Measurements from ENCODE around the gene SLC6A11.

Gene SLC6A11

DNA sequence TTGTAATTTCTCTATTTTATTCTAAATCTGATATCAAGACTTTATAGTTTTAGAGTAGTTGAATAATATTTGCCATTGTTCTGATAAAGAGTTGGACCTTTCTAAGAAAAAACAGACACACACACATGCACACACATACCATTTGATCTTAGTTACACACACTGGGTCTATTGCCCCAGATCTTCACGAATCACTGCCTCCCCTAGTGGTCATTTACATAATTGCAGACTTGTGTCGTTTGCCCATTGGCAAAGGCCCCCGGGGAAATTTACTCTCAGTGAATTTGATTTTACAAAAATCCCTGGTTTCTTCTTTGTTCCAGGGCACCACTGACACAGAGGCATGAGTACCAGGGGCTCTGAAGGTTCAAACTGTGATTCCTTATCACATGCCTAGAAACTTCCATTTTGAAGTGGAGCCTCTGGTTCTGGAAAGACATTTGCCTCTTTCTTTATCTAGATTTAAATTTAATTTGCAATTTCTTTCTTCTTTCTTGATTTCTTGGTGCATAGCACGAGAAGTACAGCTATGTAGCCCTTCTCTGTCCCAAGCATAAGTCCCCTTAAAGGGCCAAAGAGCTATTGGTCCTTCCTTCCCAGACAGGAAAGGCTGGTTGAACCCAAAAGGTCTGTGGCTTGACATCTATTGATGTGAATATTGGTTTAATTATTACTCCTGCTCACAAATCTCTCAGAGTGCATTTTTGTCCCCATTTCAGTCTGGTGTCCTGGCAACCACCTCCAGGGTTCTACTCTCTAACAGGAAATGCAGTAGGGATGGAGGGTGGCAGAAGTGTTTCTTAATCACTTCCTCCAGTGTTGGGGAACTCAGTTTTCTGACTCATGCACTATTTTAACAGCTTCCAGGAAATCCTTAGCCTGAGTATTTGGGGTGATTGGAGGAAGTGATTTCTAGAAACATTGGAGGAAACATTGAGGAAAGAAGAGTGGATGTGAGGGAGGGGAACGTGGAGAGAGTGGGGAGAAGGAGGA is 32.4 kb upstream of the SLC6A11 start:
- Histone ChIP-seq H3K36me3 (ENCODE audit: insufficient read depth) (no peaks in the 10 kb centered on the region), H4K20me1 (ENCODE audit: insufficient read depth) (no peaks in the 10 kb centered on the region), H3K9ac (no peak overlapping the region), H3K4me1 (ENCODE audit: low read depth, poor library complexity, severe bottlenecking) (no peaks in the 10 kb centered on the region), H3K27ac (no peak overlapping the region), H3K4me2 (no peak overlapping the region), H3K79me2 (ENCODE audit: insufficient read depth, low read depth) (no peaks in the 10 kb centered on the region), H3K27me3 (ENCODE audit: insufficient read depth, low read depth) (no peaks in the 10 kb centered on the region), H2AFZ (ENCODE audit: low read depth) (no peak overlapping the region), H3K4me3 (IDR thresholded peaks at IDR 0.05; ENCODE audit: insufficient read depth, low read depth, low read length) (no peak overlapping the region)
- TF ChIP-seq, protein P1, sequence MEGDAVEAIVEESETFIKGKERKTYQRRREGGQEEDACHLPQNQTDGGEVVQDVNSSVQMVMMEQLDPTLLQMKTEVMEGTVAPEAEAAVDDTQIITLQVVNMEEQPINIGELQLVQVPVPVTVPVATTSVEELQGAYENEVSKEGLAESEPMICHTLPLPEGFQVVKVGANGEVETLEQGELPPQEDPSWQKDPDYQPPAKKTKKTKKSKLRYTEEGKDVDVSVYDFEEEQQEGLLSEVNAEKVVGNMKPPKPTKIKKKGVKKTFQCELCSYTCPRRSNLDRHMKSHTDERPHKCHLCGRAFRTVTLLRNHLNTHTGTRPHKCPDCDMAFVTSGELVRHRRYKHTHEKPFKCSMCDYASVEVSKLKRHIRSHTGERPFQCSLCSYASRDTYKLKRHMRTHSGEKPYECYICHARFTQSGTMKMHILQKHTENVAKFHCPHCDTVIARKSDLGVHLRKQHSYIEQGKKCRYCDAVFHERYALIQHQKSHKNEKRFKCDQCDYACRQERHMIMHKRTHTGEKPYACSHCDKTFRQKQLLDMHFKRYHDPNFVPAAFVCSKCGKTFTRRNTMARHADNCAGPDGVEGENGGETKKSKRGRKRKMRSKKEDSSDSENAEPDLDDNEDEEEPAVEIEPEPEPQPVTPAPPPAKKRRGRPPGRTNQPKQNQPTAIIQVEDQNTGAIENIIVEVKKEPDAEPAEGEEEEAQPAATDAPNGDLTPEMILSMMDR (conservative IDR thresholded peaks at IDR 0.05; ENCODE audit: low read depth, low read length): peak; percentile 81

DNA sequence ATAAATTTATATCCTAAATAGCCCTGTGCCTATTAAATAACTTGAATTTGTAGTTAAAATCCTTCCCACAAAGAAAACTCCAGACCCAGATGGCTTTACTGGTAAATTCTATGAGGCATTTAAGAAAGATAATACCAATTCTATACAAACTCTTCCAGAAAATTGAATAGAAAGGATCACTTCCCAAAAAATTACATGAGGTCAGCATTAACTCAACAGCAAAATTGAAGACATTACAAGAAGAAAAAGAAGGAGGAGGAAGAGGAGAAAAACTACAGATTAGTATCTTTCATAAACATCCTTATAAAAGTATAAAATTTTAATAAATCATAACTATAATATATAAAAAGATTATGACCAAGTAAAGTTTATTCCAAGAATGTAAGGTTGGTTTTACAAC is 29.4 kb upstream of the SLC6A11 start:
- H2AFZ ChIP-seq (ENCODE audit: low read depth): no peak overlapping the region
- H4K20me1 ChIP-seq (ENCODE audit: insufficient read depth): no peaks in the 10 kb centered on the region
- H3K27me3 ChIP-seq (ENCODE audit: insufficient read depth, low read depth): no peaks in the 10 kb centered on the region
- no peak overlapping the region for H3K9ac ChIP-seq
- H3K4me3 ChIP-seq (IDR thresholded peaks at IDR 0.05; ENCODE audit: insufficient read depth, low read depth, low read length): no peak overlapping the region
- no peaks in the 10 kb centered on the region for H3K4me1 ChIP-seq (ENCODE audit: low read depth, poor library complexity, severe bottlenecking)
- H3K79me2 ChIP-seq (ENCODE audit: insufficient read depth, low read depth): no peaks in the 10 kb centered on the region
- H3K27ac ChIP-seq: no peak overlapping the region
- TF ChIP-seq, protein P1 (conservative IDR thresholded peaks at IDR 0.05; ENCODE audit: low read depth, low read length): no peak
- H3K4me2 ChIP-seq: no peak overlapping the region
- H3K36me3 ChIP-seq (ENCODE audit: insufficient read depth): no peaks in the 10 kb centered on the region

DNA sequence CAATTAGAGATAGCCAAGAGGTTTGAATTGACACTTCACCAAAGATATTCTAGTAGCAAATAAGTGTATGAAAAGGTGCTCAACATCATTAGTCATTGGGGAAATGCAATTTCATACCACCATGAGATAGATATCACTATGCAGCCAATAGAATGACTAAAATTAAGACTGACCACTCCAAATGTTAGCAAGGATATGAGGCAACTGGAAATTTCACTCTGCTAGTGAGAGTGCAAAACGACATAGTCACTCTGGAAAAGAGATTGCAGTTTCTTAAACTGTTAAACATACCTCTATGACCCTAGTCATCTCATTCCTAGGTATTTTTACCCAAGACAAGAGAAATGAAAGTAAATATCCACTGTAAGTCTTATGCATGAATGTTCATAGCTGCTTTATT is 27.6 kb upstream of the SLC6A11 start:
- TF ChIP-seq, protein P1 (conservative IDR thresholded peaks at IDR 0.05; ENCODE audit: low read depth, low read length): no peak
- Histone ChIP-seq H3K4me1 (ENCODE audit: low read depth, poor library complexity, severe bottlenecking) (no peaks in the 10 kb centered on the region), H3K4me3 (IDR thresholded peaks at IDR 0.05; ENCODE audit: insufficient read depth, low read depth, low read length) (no peak overlapping the region), H3K9ac (no peak overlapping the region), H3K4me2 (no peak overlapping the region), H3K27me3 (ENCODE audit: insufficient read depth, low read depth) (no peaks in the 10 kb centered on the region), H3K79me2 (ENCODE audit: insufficient read depth, low read depth) (no peaks in the 10 kb centered on the region), H3K27ac (no peak overlapping the region), H4K20me1 (ENCODE audit: insufficient read depth) (no peaks in the 10 kb centered on the region), H3K36me3 (ENCODE audit: insufficient read depth) (no peaks in the 10 kb centered on the region), H2AFZ (ENCODE audit: low read depth) (no peak overlapping the region)

DNA sequence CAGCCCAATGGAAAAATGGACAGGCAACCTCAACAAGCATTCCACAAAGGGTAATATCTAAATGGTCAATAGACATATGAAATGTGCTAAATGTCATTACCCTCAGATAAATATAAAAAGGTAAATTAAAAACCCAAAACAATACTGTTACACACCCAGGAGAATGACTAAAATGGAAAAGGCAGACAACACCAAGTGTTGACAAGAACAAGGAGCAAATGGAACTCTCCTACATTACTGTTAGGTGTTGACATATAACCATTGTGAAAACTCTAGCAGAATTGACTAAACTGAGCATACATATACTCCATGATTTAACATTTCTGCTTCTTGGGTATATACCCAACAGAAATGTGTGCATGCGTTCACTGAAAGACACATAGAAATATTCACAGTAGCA is 25.3 kb upstream of the SLC6A11 start:
- no peak overlapping the region for H3K27ac ChIP-seq
- H3K4me1 ChIP-seq (ENCODE audit: low read depth, poor library complexity, severe bottlenecking): no peaks in the 10 kb centered on the region
- no peaks in the 10 kb centered on the region for H4K20me1 ChIP-seq (ENCODE audit: insufficient read depth)
- H2AFZ ChIP-seq (ENCODE audit: low read depth): no peak overlapping the region
- H3K9ac ChIP-seq: no peak overlapping the region
- TF ChIP-seq, protein P1 (conservative IDR thresholded peaks at IDR 0.05; ENCODE audit: low read depth, low read length): no peak
- H3K4me3 ChIP-seq (IDR thresholded peaks at IDR 0.05; ENCODE audit: insufficient read depth, low read depth, low read length): no peak overlapping the region
- H3K36me3 ChIP-seq (ENCODE audit: insufficient read depth): no peaks in the 10 kb centered on the region
- H3K4me2 ChIP-seq: no peak overlapping the region
- H3K27me3 ChIP-seq (ENCODE audit: insufficient read depth, low read depth): no peaks in the 10 kb centered on the region
- no peaks in the 10 kb centered on the region for H3K79me2 ChIP-seq (ENCODE audit: insufficient read depth, low read depth)

Data from KMS-11 (cell line).